ENCODE results near the gene UBE2J1. TPM values are rescaled to one million over a fixed set of nuclear protein-coding genes. Genes with fewer than 3 reads are reported as not detected.

The UBE2J1 gene
- total RNA-seq, 3 donors from 2014 or later = 40.0 to 50.2 (median 42.2) TPM

DNA sequence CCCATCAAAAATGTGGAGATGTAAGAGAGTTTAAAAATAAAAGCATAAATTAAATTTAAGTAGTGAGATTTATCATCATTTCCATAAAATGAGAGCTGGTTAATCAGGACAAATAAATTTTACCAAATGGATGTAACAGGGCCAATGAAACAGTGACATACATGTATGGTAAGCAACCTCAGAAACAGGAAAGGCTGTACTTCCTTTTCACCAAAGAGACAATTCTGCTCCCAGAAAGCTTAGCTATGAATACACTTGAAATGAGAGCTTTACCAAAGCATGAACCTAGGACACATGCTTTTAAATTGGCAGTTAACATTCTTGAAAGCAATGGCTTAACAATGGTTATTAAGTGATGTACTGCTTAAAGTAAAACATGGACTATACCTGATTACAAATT, 12.1 kb upstream of the UBE2J1 start:
- Histone ChIP-seq H3K4me3 (no peak overlapping the region), H3K4me1 (ENCODE audit: low read depth) (no peaks in the 10 kb centered on the region), H3K9me3 (no peaks in the 10 kb centered on the region), H3K36me3 (ENCODE audit: low read depth) (no peaks in the 10 kb centered on the region)
- intact Hi-C loops (cut with DNase I, micrococcal nuclease) = no loop called here
- no peak for ATAC-seq
- TF ChIP-seq CTCF (IDR thresholded peaks at IDR 0.05) = no peak
- no peak for DNase-seq

GRCh38 chr6:89361171-89361570, 8.6 kb upstream of the UBE2J1 start:
- Histone ChIP-seq H3K4me1 (ENCODE audit: low read depth) (no peaks in the 10 kb centered on the region), H3K9me3 (no peaks in the 10 kb centered on the region), H3K36me3 (ENCODE audit: low read depth) (no peaks in the 10 kb centered on the region), H3K4me3 (no peak overlapping the region)
- DNase-seq (no peak), ATAC-seq (no peak)
- intact Hi-C loops (cut with DNase I, micrococcal nuclease) = no loop called here
- no peak for TF ChIP-seq CTCF (IDR thresholded peaks at IDR 0.05)

DNA sequence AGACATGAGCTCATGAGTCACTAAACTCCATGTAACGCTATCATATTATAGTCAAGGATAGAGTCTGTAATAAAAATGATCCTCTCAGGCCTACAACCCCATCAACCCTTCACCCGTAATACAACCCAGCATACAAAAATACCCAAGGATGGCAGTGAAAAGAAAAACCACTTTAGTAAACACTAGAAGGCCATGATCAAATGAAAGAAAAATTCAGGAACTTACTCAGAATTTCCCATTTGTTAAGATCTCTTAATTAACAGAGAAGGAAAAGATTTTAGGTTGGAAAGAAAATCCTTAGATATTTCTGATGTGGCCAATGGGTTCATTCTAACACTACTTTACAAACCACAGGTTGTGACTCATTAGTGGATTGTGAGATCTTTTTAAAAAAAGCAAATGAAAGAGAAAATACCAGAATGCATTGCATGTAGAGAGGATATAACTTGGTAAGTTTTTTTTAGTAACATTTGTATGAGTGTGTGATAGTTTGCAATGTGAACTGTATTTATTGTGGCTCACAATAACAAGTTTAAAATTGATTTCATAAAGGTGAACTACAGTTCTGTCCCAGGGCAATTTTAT, 8.0 kb upstream of the UBE2J1 start:
- no peaks in the 10 kb centered on the region for H3K4me1 ChIP-seq (ENCODE audit: low read depth)
- TF ChIP-seq CTCF (IDR thresholded peaks at IDR 0.05) = no peak
- no peaks in the 10 kb centered on the region for H3K9me3 ChIP-seq
- no peak overlapping the region for H3K4me3 ChIP-seq
- intact Hi-C loops (cut with DNase I, micrococcal nuclease) = no loop called here
- no peak for DNase-seq
- ATAC-seq = no peak
- no peaks in the 10 kb centered on the region for H3K36me3 ChIP-seq (ENCODE audit: low read depth)

- Histone ChIP-seq H3K9me3 (no peaks in the 10 kb centered on the region), H3K4me1 (ENCODE audit: low read depth) (no peaks in the 10 kb centered on the region), H3K36me3 (ENCODE audit: low read depth) (no peaks in the 10 kb centered on the region), H3K4me3 (no peak overlapping the region)
- TF ChIP-seq CTCF (IDR thresholded peaks at IDR 0.05) = no peak
- ATAC-seq (no peak), DNase-seq (no peak)
- intact Hi-C loops (cut with DNase I, micrococcal nuclease) = no loop called here
These were observed 7.0 kb upstream of the UBE2J1 start for GRCh38 chr6:89359561-89359960.

- Histone ChIP-seq H3K9me3 (no peaks in the 10 kb centered on the region), H3K36me3 (ENCODE audit: low read depth) (no peaks in the 10 kb centered on the region), H3K4me1 (ENCODE audit: low read depth) (no peaks in the 10 kb centered on the region), H3K4me3 (no peak overlapping the region)
- intact Hi-C loops (cut with DNase I, micrococcal nuclease) = no loop called here
- no peak for TF ChIP-seq CTCF (IDR thresholded peaks at IDR 0.05)
- no peak for ATAC-seq
- no peak for DNase-seq
These were observed 4.9 kb upstream of the UBE2J1 start for GRCh38 chr6:89357390-89357789.

DNA sequence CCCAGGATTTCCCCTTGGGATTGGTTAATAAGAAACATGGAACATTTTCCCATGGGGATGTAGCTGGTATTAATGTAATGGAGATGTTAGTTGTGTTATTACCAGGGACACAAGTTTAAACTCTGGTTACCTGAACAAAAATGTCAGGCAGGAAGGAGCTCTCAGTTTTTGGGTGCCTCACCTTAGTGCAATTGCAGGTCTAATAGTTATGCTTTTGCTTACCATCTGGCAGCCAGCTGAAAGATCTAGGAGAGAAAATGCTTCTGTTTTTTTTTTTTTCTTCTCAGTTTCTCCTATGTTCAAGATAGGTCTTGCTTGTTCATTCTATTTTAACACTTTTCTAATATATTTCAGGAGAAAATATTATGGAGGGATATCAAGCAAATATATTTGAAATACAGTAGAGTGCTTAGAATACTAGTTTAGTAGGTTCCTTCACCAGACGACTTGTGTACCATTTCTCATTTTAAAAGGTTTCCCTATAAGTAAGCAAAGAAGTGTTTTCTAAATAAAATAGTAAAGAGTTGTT, 4.2 kb upstream of the UBE2J1 start:
- Histone ChIP-seq H3K4me1 (ENCODE audit: low read depth) (no peaks in the 10 kb centered on the region), H3K4me3 (no peak overlapping the region), H3K9me3 (no peaks in the 10 kb centered on the region), H3K36me3 (ENCODE audit: low read depth) (no peaks in the 10 kb centered on the region)
- TF ChIP-seq CTCF (IDR thresholded peaks at IDR 0.05) = no peak
- no peak for DNase-seq
- ATAC-seq = no peak
- intact Hi-C loops (cut with DNase I, micrococcal nuclease) = no loop called here
